Fibroblast of lung (primary cell): ENCODE measurements around the gene ARHGEF26. TPM values are rescaled to one million over a fixed set of nuclear protein-coding genes. Genes with fewer than 3 reads are reported as not detected.

ENCODE experiments used
- DNase-seq, 2 donors: peaks; one replicate each; pipeline versions ENCODE4 v3.0.0 to v3.0.0-alpha.2; 2010; ENCODE audit warnings: low read depth in 2 of 2
- H2AFZ ChIP-seq: 2 replicates; pipeline ENCODE4 v1.5.1; 2012; ENCODE audit warnings: low read length, control low read depth, inconsistent platforms
- H3K27ac ChIP-seq: 2 replicates; pipeline ENCODE4 v1.5.1; 2011; ENCODE audit warnings: low read length, control low read depth; ENCODE audit not compliant: insufficient read depth
- H3K27me3 ChIP-seq: 2 replicates; pipeline ENCODE4 v1.5.1; 2011; ENCODE audit warnings: mild to moderate bottlenecking, low read length; ENCODE audit not compliant: control insufficient read depth, insufficient read depth
- H3K36me3 ChIP-seq: 2 replicates; pipeline ENCODE4 v1.5.1; 2011; ENCODE audit warnings: low read length; ENCODE audit not compliant: control insufficient read depth, insufficient read depth
- H3K4me1 ChIP-seq: 2 replicates; pipeline ENCODE4 v1.5.1; 2011; ENCODE audit warnings: low read length; ENCODE audit not compliant: control insufficient read depth, insufficient read depth; ENCODE audit errors: extremely low read depth
- H3K4me2 ChIP-seq: 2 replicates; pipeline ENCODE4 v1.5.1; 2011; ENCODE audit warnings: low read length, control low read depth; ENCODE audit not compliant: insufficient read depth; ENCODE audit errors: extremely low read depth
- H3K4me3 ChIP-seq, 4 experiments: fragments of 200-600 bp in 1 of 4; sonication (generic) in 1 of 4; replicated peaks in 1 of 4; 2 replicates each; pipeline ENCODE4 v1.5.1; 2011 to 2016; ENCODE audit warnings: low read length in 4 of 4, low read depth in 3 of 4, mild to moderate bottlenecking in 3 of 4, control low read depth in 2 of 4, inconsistent platforms in 1 of 4, mixed read lengths in 1 of 4; ENCODE audit not compliant: insufficient read depth in 1 of 4; ENCODE audit errors: control extremely low read depth in 1 of 4
- H3K79me2 ChIP-seq: 2 replicates; pipeline ENCODE4 v1.5.1; 2012; ENCODE audit warnings: mild to moderate bottlenecking, low read length, inconsistent platforms; ENCODE audit not compliant: control insufficient read depth, insufficient read depth
- H3K9ac ChIP-seq: 2 replicates; pipeline ENCODE4 v1.5.1; 2011; ENCODE audit warnings: mild to moderate bottlenecking, low read length, control low read depth; ENCODE audit not compliant: insufficient read depth
- H3K9me3 ChIP-seq: 2 replicates; pipeline ENCODE4 v1.5.1; 2012; ENCODE audit warnings: low read depth, low read length; ENCODE audit not compliant: control insufficient read depth, insufficient read depth
- H4K20me1 ChIP-seq: 2 replicates; pipeline ENCODE4 v1.5.1; 2011; ENCODE audit warnings: low read length; ENCODE audit not compliant: control insufficient read depth, insufficient read depth; ENCODE audit errors: extremely low read depth
- CTCF ChIP-seq, 2 donors: IDR thresholded peaks in 1 of 2; conservative IDR thresholded peaks in 1 of 2; 1 replicate in 1 of 2; 2 replicates in 1 of 2; pipeline ENCODE4 v1.5.1; 2011 to 2012; ENCODE audit warnings: low read length in 2 of 2, control low read depth in 1 of 2, inconsistent platforms in 1 of 2, low read depth in 1 of 2, mild to moderate bottlenecking in 1 of 2
- EZH2 ChIP-seq: IDR thresholded peaks from 2 replicates; pipeline ENCODE4 v1.5.1; 2012; ENCODE audit warnings: low read length, control low read depth, mild to moderate bottlenecking; ENCODE audit errors: missing control alignments
- polyA plus RNA-seq, 2 donors: library from polyadenylated mRNA; depleted of rRNA in 1 of 2; stranded (reverse) in 1 of 2; unstranded in 1 of 2; fragments of >200 nt; gene quantifications; 2 replicates each; pipeline ENCODE4 v1.2.1, GENCODE V29; 2011 to 2012; ENCODE audit warnings: missing spikeins in 1 of 2
- total RNA-seq: library from RNA; depleted of rRNA; stranded (reverse); fragments of >200 nt; gene quantifications from 2 replicates; pipeline ENCODE4 v1.2.1, GENCODE V29; 2014

ARHGEF26 gene
- total and polyA plus RNA-seq, 2 donors (not counting 1 experiment from before 2014, with no cell fraction given), result 0.72 to 2.1 TPM

GRCh38 chr3:154294016-154294415 is 172.8 kb downstream of the ARHGEF26 start:
- H3K4me2 ChIP-seq, result no peak overlapping the region
- no peaks in the 10 kb centered on the region for H3K9me3 ChIP-seq
- peaks cover 2% of the 10 kb centered on the region for H3K36me3 ChIP-seq
- no peaks in the 10 kb centered on the region for H3K4me1 ChIP-seq
- H3K27ac ChIP-seq, result no peak overlapping the region
- H3K27me3 ChIP-seq, result no peaks in the 10 kb centered on the region
- no peak overlapping the region for H3K4me3 ChIP-seq
- H2AFZ ChIP-seq, result no peak overlapping the region
- DNase-seq, result no peak
- TF ChIP-seq EZH2, result no peak
- TF ChIP-seq CTCF (conservative IDR thresholded peaks at IDR 0.05 in 1 of 2, IDR thresholded peaks at IDR 0.05 in 1 of 2; ENCODE audit: low read depth in 1 of 2, low read length in 2 of 2), result no peak
- H3K79me2 ChIP-seq, result no peaks in the 10 kb centered on the region
- H3K9ac ChIP-seq, result no peak overlapping the region
- no peaks in the 10 kb centered on the region for H4K20me1 ChIP-seq

- Histone ChIP-seq H3K79me2 (no peaks in the 10 kb centered on the region), H3K4me1 (no peaks in the 10 kb centered on the region), H3K4me3 (no peak overlapping the region), H2AFZ (no peak overlapping the region), H3K27me3 (no peaks in the 10 kb centered on the region), H3K9me3 (no peaks in the 10 kb centered on the region), H3K36me3 (peaks cover 8% of the 10 kb centered on the region), H4K20me1 (no peaks in the 10 kb centered on the region), H3K9ac (no peak overlapping the region), H3K4me2 (no peak overlapping the region), H3K27ac (no peak overlapping the region)
- TF ChIP-seq CTCF (conservative IDR thresholded peaks at IDR 0.05 in 1 of 2, IDR thresholded peaks at IDR 0.05 in 1 of 2; ENCODE audit: low read depth in 1 of 2, low read length in 2 of 2) (no peak), EZH2 (no peak)
- DNase-seq, result no peak
These were observed 180.4 kb downstream of the ARHGEF26 start for GRCh38 chr3:154301561-154301960.

GRCh38 chr3:154304116-154304786 is 183.1 kb downstream of the ARHGEF26 start:
- no peaks in the 10 kb centered on the region for H4K20me1 ChIP-seq
- no peaks in the 10 kb centered on the region for H3K27me3 ChIP-seq
- H3K4me1 ChIP-seq, result no peaks in the 10 kb centered on the region
- no peak overlapping the region for H3K4me2 ChIP-seq
- H3K4me3 ChIP-seq, result no peak overlapping the region
- no peak overlapping the region for H3K9ac ChIP-seq
- H3K9me3 ChIP-seq, result no peaks in the 10 kb centered on the region
- DNase-seq, result peak in 1 of 2 donors; percentile 60
- H3K79me2 ChIP-seq, result no peaks in the 10 kb centered on the region
- no peak for TF ChIP-seq EZH2
- TF ChIP-seq CTCF (conservative IDR thresholded peaks at IDR 0.05 in 1 of 2, IDR thresholded peaks at IDR 0.05 in 1 of 2; ENCODE audit: low read depth in 1 of 2, low read length in 2 of 2), result no peak
- no peak overlapping the region for H3K27ac ChIP-seq
- peaks cover 9% of the 10 kb centered on the region for H3K36me3 ChIP-seq
- no peak overlapping the region for H2AFZ ChIP-seq
